Psoas muscle (tissue), 8 donors: ENCODE data around the gene AK4. TPM values are rescaled to one million over a fixed set of nuclear protein-coding genes. Genes with fewer than 3 reads are reported as not detected.

Experiments used
- ATAC-seq, 4 donors: fragments of 200-7000 bp; cut with Tn5 transposase; one replicate each; pipeline ENCODE4 v1.9.1; 2020; ENCODE audit warnings: moderate library complexity in 3 of 4, mild to moderate bottlenecking in 2 of 4
- DNase-seq, 2 donors: peaks; one replicate each; pipeline ENCODE4 v3.0.0-alpha.2; 2020
- H3K27ac ChIP-seq: fragments of 200-600 bp; one replicate; pipeline ENCODE4 v1.8.0; 2022
- H3K27me3 ChIP-seq, 3 donors: fragments of 200-600 bp in 1 of 3; one replicate each; pipeline versions ENCODE4 v1.6.1 to v1.8.0; 2013 to 2022; ENCODE audit warnings: low read length in 2 of 3, mild to moderate bottlenecking in 2 of 3, moderate library complexity in 1 of 3; ENCODE audit not compliant: insufficient read depth in 3 of 3
- H3K36me3 ChIP-seq, 2 donors: fragments of 200-600 bp in 1 of 2; one replicate each; pipeline versions ENCODE4 v1.6.1 to v1.8.0; 2013 to 2022; ENCODE audit warnings: low read depth in 1 of 2, mild to moderate bottlenecking in 1 of 2, moderate library complexity in 1 of 2; ENCODE audit not compliant: insufficient read depth in 1 of 2
- H3K4me1 ChIP-seq: fragments of 200-600 bp; one replicate; pipeline ENCODE4 v1.8.0; 2022
- H3K4me3 ChIP-seq: fragments of 200-600 bp; one replicate; pipeline ENCODE4 v1.8.0; 2022; ENCODE audit warnings: mild to moderate bottlenecking
- H3K9me3 ChIP-seq: fragments of 200-600 bp; one replicate; pipeline ENCODE4 v1.8.0; 2022
- WGBS, 3 donors: extraction: QIAGEN DNeasy Blood & Tissue Kit; methylation state at CpG; one replicate each; pipeline versions ENCODE4 v1.1.6 to v1.1.7; 2013; 5-methylcytosine and 5-hydroxymethylcytosine counted together
- intact Hi-C, 2 donors: fragments of 100-400 bp; cut with DNase I; formaldehyde crosslinking; loops; one replicate each; pipeline versions ENCODE4 v1.11.0 to v1.14.2; 2022
- polyA plus RNA-seq, 3 donors: library from polyadenylated mRNA; stranded (reverse); fragments of 200-250 nt; gene quantifications; one replicate each; pipeline ENCODE4 v1.2.3, GENCODE V29; 2013
- total RNA-seq, 4 donors: library from RNA; stranded (reverse); fragmentation: NEBNext Ultra II Directional in 2 of 4; extraction: Animal tissue kit (Norgen Biotek cat#: 25700) in 2 of 4; gene quantifications; one replicate each; pipeline versions ENCODE4 v1.2.1 to v1.2.4, GENCODE V29; 2021 to 2023
- TF ChIP-seq, protein P1 (sequence below): fragments of 200-600 bp; IDR thresholded peaks from one replicate; pipeline ENCODE4 v1.8.0; 2022; ENCODE audit warnings: antibody characterized with exemption
- donor health status: healthy with polysubstance abuse.
- donor health status: DM: no; HTN: no; CAD: no; lungs with moderate emphysema.
- donor health status: Bipolar disorder and iron deficiency.
- donor health status: healthy.
- donor health status: DM: yes; HTN: yes; CAD: no.
- donor health status: DM: no; HTN: no; CAD: no.
- donor health status: DM: no; HTN: no; CAD: no.
- donor health status: DM: yes; HTN: yes; CAD: no.

AK4 gene
- total and polyA plus RNA-seq, 7 donors: 0.37 to 29.0 (median 1.4) TPM

DNA sequence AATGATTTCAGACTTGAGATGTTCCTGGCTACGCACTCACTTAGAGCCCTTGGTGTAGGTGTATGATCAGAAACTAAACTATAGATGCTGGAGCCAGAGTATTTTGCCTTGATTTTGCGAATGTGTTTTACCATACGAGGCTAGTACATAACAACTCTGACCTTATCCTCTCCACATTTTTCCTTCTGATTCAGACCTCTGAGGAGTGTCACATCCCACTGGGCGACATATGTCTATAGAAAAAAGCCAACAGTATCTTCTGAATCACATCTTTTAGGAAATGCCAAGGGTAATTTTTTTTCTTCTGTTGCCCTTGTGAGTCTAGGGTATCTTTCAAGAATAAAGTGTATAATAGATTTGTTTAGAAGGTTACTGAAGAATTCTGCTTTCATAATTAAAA, 49.6 kb downstream of the AK4 start:
- Histone ChIP-seq H3K27me3 (no peaks in the 10 kb centered on the region), H3K36me3 (no peaks in the 10 kb centered on the region), H3K4me1 (no peaks in the 10 kb centered on the region), H3K4me3 (no peak overlapping the region), H3K9me3 (no peaks in the 10 kb centered on the region), H3K27ac (no peak overlapping the region)
- DNase-seq (no peak), ATAC-seq (no peak)
- 84 to 91% (median 86%) methylated on average over 4 of the region's 4 CpGs for WGBS, 3 donors
- TF ChIP-seq, protein P1, sequence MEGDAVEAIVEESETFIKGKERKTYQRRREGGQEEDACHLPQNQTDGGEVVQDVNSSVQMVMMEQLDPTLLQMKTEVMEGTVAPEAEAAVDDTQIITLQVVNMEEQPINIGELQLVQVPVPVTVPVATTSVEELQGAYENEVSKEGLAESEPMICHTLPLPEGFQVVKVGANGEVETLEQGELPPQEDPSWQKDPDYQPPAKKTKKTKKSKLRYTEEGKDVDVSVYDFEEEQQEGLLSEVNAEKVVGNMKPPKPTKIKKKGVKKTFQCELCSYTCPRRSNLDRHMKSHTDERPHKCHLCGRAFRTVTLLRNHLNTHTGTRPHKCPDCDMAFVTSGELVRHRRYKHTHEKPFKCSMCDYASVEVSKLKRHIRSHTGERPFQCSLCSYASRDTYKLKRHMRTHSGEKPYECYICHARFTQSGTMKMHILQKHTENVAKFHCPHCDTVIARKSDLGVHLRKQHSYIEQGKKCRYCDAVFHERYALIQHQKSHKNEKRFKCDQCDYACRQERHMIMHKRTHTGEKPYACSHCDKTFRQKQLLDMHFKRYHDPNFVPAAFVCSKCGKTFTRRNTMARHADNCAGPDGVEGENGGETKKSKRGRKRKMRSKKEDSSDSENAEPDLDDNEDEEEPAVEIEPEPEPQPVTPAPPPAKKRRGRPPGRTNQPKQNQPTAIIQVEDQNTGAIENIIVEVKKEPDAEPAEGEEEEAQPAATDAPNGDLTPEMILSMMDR: no peak
- intact Hi-C loops: no loop called here

DNA sequence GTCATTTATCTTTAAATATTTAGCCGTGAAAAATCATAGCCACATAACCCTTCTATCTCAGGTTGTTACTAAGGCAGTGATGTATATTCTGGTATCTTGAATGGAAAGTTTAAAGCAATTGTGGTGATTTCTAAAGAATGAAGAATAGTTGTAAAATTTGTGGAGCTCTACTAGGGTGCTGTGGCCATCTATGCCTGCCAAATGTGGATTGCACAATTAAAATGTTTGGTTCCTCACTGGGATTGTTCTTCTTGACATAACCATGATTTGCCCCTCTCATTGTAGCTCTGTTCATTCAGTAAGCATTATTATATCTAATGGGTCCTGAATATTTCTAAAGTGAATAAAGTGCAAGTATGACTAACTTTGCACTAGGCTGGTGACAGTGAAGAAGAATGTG, 50.1 kb downstream of the AK4 start:
- no peak overlapping the region for H3K27ac ChIP-seq
- H3K4me1 ChIP-seq: no peaks in the 10 kb centered on the region
- TF ChIP-seq, protein P1: no peak
- intact Hi-C loops: no loop called here
- DNase-seq: no peak
- no peak for ATAC-seq
- H3K27me3 ChIP-seq: no peaks in the 10 kb centered on the region
- H3K9me3 ChIP-seq: no peaks in the 10 kb centered on the region
- 43 to 52% (median 51%) methylated on average over 1 of the region's 1 CpG for WGBS, 3 donors
- H3K36me3 ChIP-seq: no peaks in the 10 kb centered on the region
- no peak overlapping the region for H3K4me3 ChIP-seq

DNA sequence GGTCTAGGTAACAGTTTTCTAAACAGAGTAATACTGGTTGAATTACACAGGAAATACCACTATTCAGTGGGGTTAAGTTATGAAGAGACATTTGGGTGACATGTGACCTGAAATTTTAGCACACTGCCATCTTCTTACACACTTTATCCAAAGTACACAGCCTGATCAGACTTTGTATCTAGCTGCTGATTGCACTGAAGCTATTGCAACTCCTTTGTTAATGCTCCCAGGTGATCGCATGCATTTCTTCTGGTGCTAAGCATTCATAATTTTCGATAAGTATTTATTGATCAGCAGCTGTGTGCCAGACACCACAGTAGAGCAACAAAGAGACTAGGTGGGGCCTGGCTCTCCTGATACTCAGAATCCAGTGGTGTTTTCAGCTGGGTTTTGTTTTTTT, 52.4 kb downstream of the AK4 start:
- 60 to 99% (median 97%) methylated on average over 2 of the region's 2 CpGs for WGBS, 3 donors

DNA sequence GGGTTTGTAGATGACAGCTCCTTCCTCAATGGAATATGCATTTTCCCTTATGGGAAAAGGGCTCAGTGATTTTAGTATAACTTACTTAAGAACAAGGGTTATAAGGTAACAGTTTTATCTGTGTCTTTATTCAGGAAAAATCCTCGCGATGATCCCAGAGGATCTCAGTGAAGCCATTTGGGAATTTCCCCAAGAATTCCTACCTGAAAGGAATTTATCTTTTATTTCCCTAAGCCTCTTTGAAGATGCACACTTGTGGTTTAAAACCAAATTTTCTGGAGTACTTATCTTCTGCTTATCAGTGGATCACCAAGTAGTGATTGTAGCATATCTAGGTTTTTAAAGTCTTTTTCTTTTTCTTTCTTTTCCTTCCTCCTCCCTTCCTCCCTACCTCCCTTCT, 58.8 kb downstream of the AK4 start:
- Histone ChIP-seq H3K9me3 (no peaks in the 10 kb centered on the region), H3K4me1 (no peaks in the 10 kb centered on the region), H3K27ac (no peak overlapping the region), H3K27me3 (no peaks in the 10 kb centered on the region), H3K4me3 (no peak overlapping the region), H3K36me3 (no peaks in the 10 kb centered on the region)
- TF ChIP-seq, protein P1: no peak
- intact Hi-C loops: loop anchor here in 1 of 2 donors (5.0 to 10.0 kb wide), 2 partner anchors 62 to 140 kb away; partner anchors contain the start of gene AK4
- ATAC-seq: no peak
- DNase-seq: no peak
- 92% methylated on average over 2 of the region's 2 CpGs for WGBS, 3 donors

More for the DNA sequence above, 52.4 kb downstream of the AK4 start:
- DNase-seq: no peak
- no peaks in the 10 kb centered on the region for H3K36me3 ChIP-seq
- no peak for ATAC-seq
- H3K27me3 ChIP-seq: no peaks in the 10 kb centered on the region
- no peaks in the 10 kb centered on the region for H3K9me3 ChIP-seq
- TF ChIP-seq, protein P1: no peak
- H3K4me1 ChIP-seq: no peaks in the 10 kb centered on the region
- no peak overlapping the region for H3K27ac ChIP-seq
- intact Hi-C loops: loop anchor here in 1 of 2 donors (10.0 kb wide), 1 partner anchor 56 kb away; the partner anchor contains the start of gene AK4
- H3K4me3 ChIP-seq: no peak overlapping the region

DNA sequence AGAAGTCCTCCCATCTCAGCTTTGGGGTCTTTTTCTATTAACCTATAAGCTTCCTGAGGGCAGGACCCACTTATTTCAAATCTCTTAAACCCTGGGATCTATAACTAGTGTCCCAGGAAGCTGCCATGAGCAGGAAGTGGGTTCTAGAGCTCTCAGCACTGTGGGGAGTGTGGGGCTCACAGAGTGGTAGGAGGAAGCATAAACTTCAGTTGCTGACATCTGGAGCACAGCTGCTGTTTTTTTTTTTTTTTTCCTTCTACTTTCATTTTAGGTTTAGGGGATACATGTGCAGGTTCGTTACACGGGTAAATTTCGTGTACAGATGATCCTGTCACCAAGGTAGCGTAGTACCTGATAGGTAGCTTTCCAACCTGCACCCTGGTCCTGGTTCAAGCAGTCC, 59.3 kb downstream of the AK4 start:
- TF ChIP-seq, protein P1: no peak
- Histone ChIP-seq H3K9me3 (no peaks in the 10 kb centered on the region), H3K27ac (no peak overlapping the region), H3K4me3 (no peak overlapping the region), H3K4me1 (no peaks in the 10 kb centered on the region), H3K27me3 (no peaks in the 10 kb centered on the region), H3K36me3 (no peaks in the 10 kb centered on the region)
- intact Hi-C loops: loop anchor here in 1 of 2 donors (5.0 to 10.0 kb wide), 2 partner anchors 63 to 140 kb away; partner anchors contain the start of gene AK4
- no peak for DNase-seq
- no peak for ATAC-seq
- WGBS, 3 donors: 61 to 78% (median 69%) methylated on average over 4 of the region's 4 CpGs
